BJ (cell line): ENCODE measurements around the gene N4BP2L2. TPM values are rescaled to one million over a fixed set of nuclear protein-coding genes. Genes with fewer than 3 reads are reported as not detected.

ENCODE experiments used
- CTCF ChIA-PET: fragments of 350-600 bp; formaldehyde crosslinking; extraction: SDS; loops from one replicate; lab custom pipeline; 2021; ENCODE audit warnings: antibody characterized with exemption, inconsistent platforms; lab: Yijun Ruan, JAX
- POLR2A ChIA-PET: fragments of 300-600 bp; sonication (Branson Sonifier 250); formaldehyde crosslinking; extraction: SDS; loops from one replicate; lab custom pipeline; 2021; ENCODE audit warnings: antibody characterized with exemption; lab: Charles Lee
- DNase-seq: peaks from one replicate; pipeline ENCODE4 v3.0.0-alpha.2; 2011; ENCODE audit warnings: low read depth
- H3K27me3 ChIP-seq: 2 replicates; pipeline ENCODE4 v1.6.0; 2011; ENCODE audit warnings: low read length; ENCODE audit not compliant: control insufficient read depth, insufficient read depth
- H3K36me3 ChIP-seq: 2 replicates; pipeline ENCODE4 v1.5.1; 2011; ENCODE audit warnings: low read length; ENCODE audit not compliant: control insufficient read depth, insufficient read depth
- H3K4me3 ChIP-seq: 2 replicates; pipeline ENCODE4 v1.5.1; 2011; ENCODE audit warnings: low read depth, mild to moderate bottlenecking, control low read depth, low read length
- CTCF ChIP-seq: IDR thresholded peaks from 2 replicates; pipeline ENCODE4 v1.5.1; 2011; ENCODE audit warnings: low read depth, mild to moderate bottlenecking, control low read depth, inconsistent platforms, low read length, moderate library complexity; ENCODE audit not compliant: insufficient read depth
- polyA minus RNA-seq: library from RNA; depleted of rRNA, polyadenylated mRNA; stranded (reverse); fragments of >200 nt; gene quantifications from 2 replicates; pipeline ENCODE4 v1.2.3, GENCODE V29; 2011; rRNA and poly(A)+ RNA removed
- polyA plus RNA-seq: library from polyadenylated mRNA; depleted of rRNA; stranded (reverse); fragments of >200 nt; gene quantifications from 2 replicates; pipeline ENCODE4 v1.2.3, GENCODE V29; 2011; rRNA removed

Gene N4BP2L2
- polyA plus RNA-seq (16.5 and 49.0 TPM in 2 replicates), polyA minus RNA-seq (12.8 and 16.0 TPM in 2 replicates)

GRCh38 chr13:32538621-32539246 is at the start of gene N4BP2L2:
Gene N4BP2L2 (minus strand): TSS chr13:32538795. CDS start chr13:32537027, 1,768 bp downstream.
- H3K4me3 ChIP-seq = peak within 1 kb of the TSS; percentile 66
- peak; percentile 91 for DNase-seq
- ChIA-PET POLR2A (interaction anchor here (0.6 to 0.8 kb wide), 2 partner anchors 19 to 629 kb away, joined by 3 to 4 read pairs; no protein-coding TSS in a partner anchor), CTCF (interaction anchor here (0.5 to 1.5 kb wide), 5 partner anchors 47 to 677 kb away, joined by 3 to 4 read pairs (median 3); partner anchors contain the start of genes BRCA2, PDS5B and ZAR1L)
- peak; percentile 55 for TF ChIP-seq CTCF
- H3K36me3 ChIP-seq = no peaks in the 10 kb centered on the region
- H3K27me3 ChIP-seq = no peaks in the 10 kb centered on the region

GRCh38 chr13:32587811-32588170 is 49.2 kb upstream of the N4BP2L2 start:
- ChIA-PET CTCF (interaction anchor here (0.5 to 2.6 kb wide), 17 partner anchors 13 to 1135 kb away, joined by 3 to 21 read pairs (median 4); no protein-coding TSS in a partner anchor), POLR2A (no interaction called here)
- no peaks in the 10 kb centered on the region for H3K36me3 ChIP-seq
- no peak for DNase-seq
- H3K27me3 ChIP-seq = no peaks in the 10 kb centered on the region; the same call in 1 of the 2 replicates
- peak overlapping the region; percentile 82 for H3K4me3 ChIP-seq
- TF ChIP-seq CTCF = no peak

GRCh38 chr13:32587011-32587810 is 48.6 kb upstream of the N4BP2L2 start:
- Histone ChIP-seq H3K4me3 (peak overlapping the region; percentile 82), H3K27me3 (no peaks in the 10 kb centered on the region; the same call in 1 of the 2 replicates), H3K36me3 (no peaks in the 10 kb centered on the region)
- ChIA-PET POLR2A (no interaction called here), CTCF (interaction anchor here (0.6 to 2.6 kb wide), 17 partner anchors 14 to 1136 kb away, joined by 3 to 21 read pairs (median 4); no protein-coding TSS in a partner anchor)
- TF ChIP-seq CTCF = no peak
- DNase-seq = no peak

- Histone ChIP-seq H3K36me3 (no peaks in the 10 kb centered on the region), H3K4me3 (peak within 1 kb of the TSS; percentile 82), H3K27me3 (no peaks in the 10 kb centered on the region; the same call in 1 of the 2 replicates)
- peak; percentile 46 for DNase-seq
- TF ChIP-seq CTCF = peak; percentile 53
- ChIA-PET POLR2A (interaction anchor here (0.6 kb wide), 1 partner anchor 950 kb away, joined by 3 read pairs; no protein-coding TSS in a partner anchor), CTCF (interaction anchor here (0.5 to 1.7 kb wide), 25 partner anchors 12 to 1137 kb away, joined by 3 to 11 read pairs (median 3); partner anchors contain the start of gene N4BP2L2)
Observed at GRCh38 chr13:32586080-32586900, 47.7 kb upstream of the N4BP2L2 start, which contains the start of gene PDS5B. Gene PDS5B (plus strand): TSS chr13:32586452. CDS start chr13:32648773, 62,321 bp downstream.
